Kidney (tissue), 14 donors: ENCODE data around the gene SRP14. TPM values are rescaled to one million over a fixed set of nuclear protein-coding genes. Genes with fewer than 3 reads are reported as not detected.

Source experiments
- DNase-seq, 5 donors: peaks; one replicate each; pipeline ENCODE4 v3.0.0-alpha.2; 2013 to 2020
- FAIRE-seq: peaks from 2 replicates; lab custom pipeline; 2012; peaks lifted over from hg19 to GRCh38; lab: Jason Lieb, UNC
- H3K27ac ChIP-seq, 2 donors: one replicate each; pipeline ENCODE4 v1.7.0; 2013; ENCODE audit warnings: low read depth in 2 of 2, low read length in 2 of 2, inconsistent platforms in 1 of 2
- H3K27me3 ChIP-seq: one replicate; pipeline ENCODE4 v1.7.1; 2013; ENCODE audit warnings: low read length, inconsistent platforms; ENCODE audit not compliant: control insufficient read depth, insufficient read depth
- H3K36me3 ChIP-seq, 3 donors: one replicate each; pipeline versions ENCODE4 v1.7.0 to v1.7.1; 2013; ENCODE audit warnings: low read length in 3 of 3, control low read depth in 1 of 3, inconsistent platforms in 1 of 3; ENCODE audit not compliant: insufficient read depth in 3 of 3, control insufficient read depth in 2 of 3
- H3K4me1 ChIP-seq, 3 donors: one replicate each; pipeline versions ENCODE4 v1.7.0 to v1.7.1; 2013; ENCODE audit warnings: low read length in 3 of 3, inconsistent platforms in 1 of 3, low read depth in 1 of 3; ENCODE audit not compliant: control insufficient read depth in 2 of 3, insufficient read depth in 2 of 3
- H3K4me3 ChIP-seq, 3 donors: one replicate each; pipeline versions ENCODE4 v1.7.0 to v1.8.1; 2013; ENCODE audit warnings: low read length in 3 of 3, control low read depth in 1 of 3, inconsistent platforms in 1 of 3
- H3K9ac ChIP-seq, 3 donors: one replicate each; pipeline versions ENCODE4 v1.7.0 to v1.7.1; 2013; ENCODE audit warnings: low read length in 3 of 3, control low read depth in 1 of 3, inconsistent platforms in 1 of 3
- H3K9me3 ChIP-seq, 3 donors: one replicate each; pipeline versions ENCODE4 v1.7.0 to v1.7.1; 2013; ENCODE audit warnings: low read length in 3 of 3, control low read depth in 1 of 3, inconsistent platforms in 1 of 3; ENCODE audit not compliant: control insufficient read depth in 2 of 3, insufficient read depth in 1 of 3
- CTCF ChIP-seq: IDR thresholded peaks from 3 replicates; pipeline ENCODE4 v1.5.1; 2012; ENCODE audit warnings: mild to moderate bottlenecking, moderate library complexity, borderline replicate concordance; ENCODE audit not compliant: insufficient read depth; ENCODE audit errors: extremely low read depth
- intact Hi-C: fragments of 100-400 bp; cut with DNase I; formaldehyde crosslinking; loops from one replicate; pipeline ENCODE4 v1.11.1; 2022
- polyA plus RNA-seq: library from polyadenylated mRNA; stranded (reverse); fragments of 350-450 nt; fragmentation: Illumina TruSeq; extraction: RNeasy Lipid Tissue Mini Kit (QIAGEN cat#74804); gene quantifications from one replicate; pipeline ENCODE4 v1.2.3, GENCODE V29; 2014; ENCODE audit warnings: low read depth, low replicate concordance; ENCODE audit not compliant: insufficient read depth
- total RNA-seq: library from RNA; stranded (reverse); fragmentation: NEBNext Ultra II Directional; extraction: Animal tissue kit (Norgen Biotek cat#: 25700); gene quantifications from one replicate; pipeline ENCODE4 v1.2.1, GENCODE V29; 2021
- donor health status: control.
- donor health status: control.
- donor health status: control.
- donor health status: control.
- donor health status: control.
- donor health status: DM: yes; HTN: yes; CAD: no.
- donor health status: Normal renal cell carcinoma (clear cell type).

Gene SRP14
- total and polyA plus RNA-seq, 2 donors from 2014 or later, result 190 to 867 TPM

DNA sequence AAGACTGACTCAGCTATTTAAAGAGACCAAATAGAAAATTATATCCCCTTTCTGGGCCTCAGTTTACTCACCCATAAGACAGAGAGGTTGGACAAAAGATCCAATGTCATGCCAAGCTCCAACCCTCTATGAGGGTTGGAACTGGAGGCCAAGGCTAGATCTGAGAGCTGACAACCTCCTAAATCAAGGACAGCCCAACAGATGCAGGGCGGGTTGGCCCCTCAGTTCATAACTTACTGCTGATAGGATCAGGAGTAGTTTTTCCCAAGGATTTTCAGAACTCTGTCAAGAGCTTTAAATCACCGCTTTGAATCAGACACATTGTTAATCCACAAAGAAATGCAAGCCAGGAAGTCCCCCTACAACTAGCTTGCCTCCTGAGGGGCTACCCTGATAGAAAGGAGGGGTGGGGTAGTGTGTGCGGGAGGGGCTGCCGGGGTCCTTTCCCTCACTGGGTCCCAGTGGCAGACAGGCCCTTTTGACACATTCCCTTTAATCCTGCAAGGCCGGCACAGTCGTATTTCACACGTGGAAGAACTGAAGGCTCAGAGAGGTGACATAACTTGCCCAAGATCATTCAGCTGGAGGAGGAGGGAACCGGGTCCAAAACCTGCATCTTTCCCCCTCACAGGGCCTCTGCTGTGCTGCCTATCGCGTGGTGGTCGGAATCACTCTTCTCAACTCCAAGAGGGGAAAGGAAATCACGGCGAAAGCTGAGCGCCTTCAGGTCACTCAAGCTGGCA is 48.3 kb upstream of the SRP14 start:
- TF ChIP-seq CTCF, result no peak
- H3K9ac ChIP-seq, result no peak overlapping the region
- peaks cover 14 to 43% (median 39%) of the 10 kb centered on the region in 3 donors for H3K4me1 ChIP-seq
- FAIRE-seq, result no peak
- H3K9me3 ChIP-seq, result no peaks in the 10 kb centered on the region
- DNase-seq, result peak in 3 of 5 donors; percentile 59 to 63 (median 62)
- H3K27me3 ChIP-seq, result no peaks in the 10 kb centered on the region
- no peak overlapping the region for H3K27ac ChIP-seq
- intact Hi-C loops, result no loop called here
- H3K36me3 ChIP-seq, result no peaks in the 10 kb centered on the region
- no peak overlapping the region for H3K4me3 ChIP-seq

DNA sequence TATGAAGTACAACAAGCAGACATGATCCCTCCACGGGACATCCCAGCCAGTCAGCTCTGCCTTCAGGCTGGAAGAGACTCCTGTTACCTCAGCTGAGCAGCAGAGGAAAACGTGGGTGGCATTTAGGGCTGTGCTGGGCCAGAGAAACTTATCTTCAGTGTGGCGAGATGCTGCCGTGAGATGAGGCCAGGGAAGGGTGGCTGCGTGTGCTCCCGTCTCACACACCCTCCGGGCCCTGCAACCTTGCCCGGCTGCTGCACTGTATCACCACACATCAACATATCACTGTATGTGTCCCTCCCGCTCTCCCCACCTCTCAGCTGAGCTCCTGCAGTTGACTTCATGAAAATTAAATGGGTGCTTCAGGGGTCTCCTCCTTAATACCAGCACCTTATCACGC is 46.3 kb upstream of the SRP14 start:
- no peak for FAIRE-seq
- no peak for TF ChIP-seq CTCF
- intact Hi-C loops, result no loop called here
- H3K36me3 ChIP-seq, result no peaks in the 10 kb centered on the region
- H3K27me3 ChIP-seq, result no peaks in the 10 kb centered on the region
- H3K9me3 ChIP-seq, result no peaks in the 10 kb centered on the region
- H3K4me3 ChIP-seq, result no peak overlapping the region
- DNase-seq, result peak in 2 of 5 donors; percentile 37 to 43
- no peak overlapping the region for H3K9ac ChIP-seq
- peaks cover 5 to 44% (median 41%) of the 10 kb centered on the region in 3 donors for H3K4me1 ChIP-seq
- H3K27ac ChIP-seq, result no peak overlapping the region

- no peak for TF ChIP-seq CTCF
- Histone ChIP-seq H3K4me3 (no peak overlapping the region), H3K9ac (no peak overlapping the region), H3K4me1 (peaks cover 3 to 40% (median 37%) of the 10 kb centered on the region in 3 donors), H3K27ac (no peak overlapping the region), H3K27me3 (no peaks in the 10 kb centered on the region), H3K9me3 (no peaks in the 10 kb centered on the region), H3K36me3 (no peaks in the 10 kb centered on the region)
- no peak for FAIRE-seq
- intact Hi-C loops, result no loop called here
- DNase-seq, result no peak
Measured at GRCh38 chr15:40084650-40085049, 45.7 kb upstream of the SRP14 start.
